ENCODE results near the gene IL11. TPM values are rescaled to one million over a fixed set of nuclear protein-coding genes. Genes with fewer than 3 reads are reported as not detected.
"Not testable (repeated sequence)": the region's sequence is repeated elsewhere in the genome, so short reads cannot be mapped to it uniquely, and the experiment has no call there.

The IL11 gene
- polyA plus RNA-seq, 12 donors, result 0.14 to 0.53 (median 0.30) TPM; not detected in 2

GRCh38 chr19:55336101-55336500 is 34.2 kb downstream of the IL11 start:
- DNase-seq, result no peak

- DNase-seq, result no peak
Measured at GRCh38 chr19:55333870-55334269, 36.4 kb downstream of the IL11 start.

GRCh38 chr19:55329791-55330190 is 40.5 kb downstream of the IL11 start:
- DNase-seq, result not testable (repeated sequence)

GRCh38 chr19:55328774-55329318 is 41.4 kb downstream of the IL11 start:
- not testable (repeated sequence) for DNase-seq

- DNase-seq, result no peak
Measured at GRCh38 chr19:55325172-55325571, 45.1 kb downstream of the IL11 start, which contains the start of gene TMEM150B. Gene TMEM150B (minus strand): TSS chr19:55325341. CDS start chr19:55321036, 4,305 bp downstream.

- no peak for DNase-seq
Measured at GRCh38 chr19:55324662-55325061, 45.6 kb downstream of the IL11 start.

- no peak for DNase-seq
Measured at GRCh38 chr19:55322204-55322885, 47.9 kb downstream of the IL11 start.

GRCh38 chr19:55321466-55322137 is 48.7 kb downstream of the IL11 start:
- DNase-seq, result no peak

GRCh38 chr19:55320844-55321419 is 49.3 kb downstream of the IL11 start:
- DNase-seq, result no peak

GRCh38 chr19:55319785-55320184 is 50.5 kb downstream of the IL11 start:
- DNase-seq, result no peak

- DNase-seq, result no peak
Measured at GRCh38 chr19:55316646-55317045, 53.6 kb downstream of the IL11 start.

- DNase-seq, result no peak
Measured at GRCh38 chr19:55315956-55316525, 54.2 kb downstream of the IL11 start.

GRCh38 chr19:55314396-55314795 is 55.9 kb downstream of the IL11 start:
- DNase-seq, result no peak

Other genes with a start within 250 kb of the IL11 start
- gene TNNT1, start 221.3 kb downstream of the IL11 start, polyA plus RNA-seq (ENCODE audit: insufficient read length in 12 of 12), result 100 to 1,000 TPM in 11 of 12 donors, not detected in 1; 436 to 957 (median 725) TPM
- gene TNNI3, start 212.7 kb downstream of the IL11 start, polyA plus RNA-seq (ENCODE audit: insufficient read length in 12 of 12), result 1 to 10 TPM in 10 of 12 donors, not detected in 2; 1.5 to 3.8 (median 2.3) TPM
- gene DNAAF3, start 203.8 kb downstream of the IL11 start, polyA plus RNA-seq (ENCODE audit: insufficient read length in 12 of 12), result 1 to 10 TPM in 3 of 12 donors, under 1 TPM in 7, not detected in 2; 0.45 to 1.7 (median 0.66) TPM
- 1 to 10 TPM in 1 of 12 donors, under 1 TPM in 4, not detected in 7; 0.08 to 4.0 (median 0.29) TPM for gene SYT5, start 190.2 kb downstream of the IL11 start, polyA plus RNA-seq (ENCODE audit: insufficient read length in 12 of 12)
- gene PTPRH, start 161.0 kb downstream of the IL11 start, polyA plus RNA-seq (ENCODE audit: insufficient read length in 12 of 12), result 1 to 10 TPM in 1 of 12 donors, under 1 TPM in 9, not detected in 2; 0.05 to 4.1 (median 0.22) TPM
- gene TMEM86B, start 141.7 kb downstream of the IL11 start, polyA plus RNA-seq (ENCODE audit: insufficient read length in 12 of 12), result 1 to 10 TPM in 11 of 12 donors, not detected in 1; 1.3 to 8.3 (median 2.6) TPM
- gene PPP6R1, start 111.4 kb downstream of the IL11 start, polyA plus RNA-seq (ENCODE audit: insufficient read length in 12 of 12), result 10 to 100 TPM in 11 of 12 donors, not detected in 1; 21.5 to 45.8 (median 26.3) TPM
- 10 to 100 TPM in 11 of 12 donors, not detected in 1; 13.9 to 50.2 (median 19.1) TPM for gene HSPBP1, start 90.4 kb downstream of the IL11 start, polyA plus RNA-seq (ENCODE audit: insufficient read length in 12 of 12)
- gene BRSK1, start 86.5 kb downstream of the IL11 start, polyA plus RNA-seq (ENCODE audit: insufficient read length in 12 of 12), result 10 to 100 TPM in 2 of 12 donors, 1 to 10 TPM in 9, not detected in 1; 5.9 to 24.6 (median 6.9) TPM
- gene TMEM150B, start 45.1 kb downstream of the IL11 start, polyA plus RNA-seq (ENCODE audit: insufficient read length in 12 of 12), result 1 to 10 TPM in 2 of 12 donors, under 1 TPM in 8, not detected in 2; 0.40 to 1.1 (median 0.71) TPM
- gene KMT5C, start 30.6 kb downstream of the IL11 start, polyA plus RNA-seq (ENCODE audit: insufficient read length in 12 of 12), result 10 to 100 TPM in 11 of 12 donors, not detected in 1; 11.9 to 59.4 (median 19.7) TPM
- 10 to 100 TPM in 1 of 12 donors, 1 to 10 TPM in 1, under 1 TPM in 4, not detected in 6; 0.07 to 18.3 (median 0.50) TPM for gene COX6B2, start 15.7 kb downstream of the IL11 start, polyA plus RNA-seq (ENCODE audit: insufficient read length in 12 of 12)
- gene GARIN5B, start 7.2 kb downstream of the IL11 start, polyA plus RNA-seq (ENCODE audit: insufficient read length in 12 of 12), result under 1 TPM in 1 of 12 donors, not detected in 11; 0.07 TPM
- gene TMEM190, start 6.4 kb upstream of the IL11 start, polyA plus RNA-seq (ENCODE audit: insufficient read length in 12 of 12), result under 1 TPM in 1 of 12 donors, not detected in 11; 0.58 TPM
- under 1 TPM in 3 of 12 donors, not detected in 9; 0.22 to 0.55 (median 0.35) TPM for gene TMEM238, start 13.8 kb upstream of the IL11 start, polyA plus RNA-seq (ENCODE audit: insufficient read length in 12 of 12)
- 1,000 to 10,000 TPM in 10 of 12 donors, 100 to 1,000 TPM in 1, not detected in 1; 796 to 2,808 (median 1,427) TPM for gene RPL28, start 15.5 kb upstream of the IL11 start, polyA plus RNA-seq (ENCODE audit: insufficient read length in 12 of 12)
- 100 to 1,000 TPM in 1 of 12 donors, 10 to 100 TPM in 10, not detected in 1; 19.2 to 108 (median 30.4) TPM for gene UBE2S, start 37.3 kb upstream of the IL11 start, polyA plus RNA-seq (ENCODE audit: insufficient read length in 12 of 12)
- gene SHISA7, start 72.8 kb upstream of the IL11 start, polyA plus RNA-seq (ENCODE audit: insufficient read length in 12 of 12), result 1 to 10 TPM in 1 of 12 donors, under 1 TPM in 9, not detected in 2; 0.07 to 1.1 (median 0.17) TPM
- gene ISOC2, start 91.2 kb upstream of the IL11 start, polyA plus RNA-seq (ENCODE audit: insufficient read length in 12 of 12), result 10 to 100 TPM in 11 of 12 donors, not detected in 1; 24.3 to 68.0 (median 27.9) TPM
- not detected for gene C19orf85, start 94.3 kb upstream of the IL11 start, polyA plus RNA-seq (ENCODE audit: insufficient read length in 12 of 12)
- gene ZNF628, start 106.2 kb upstream of the IL11 start, polyA plus RNA-seq (ENCODE audit: insufficient read length in 12 of 12), result 10 to 100 TPM in 1 of 12 donors, 1 to 10 TPM in 10, not detected in 1; 1.5 to 11.6 (median 2.4) TPM
- gene NAT14, start 114.7 kb upstream of the IL11 start, polyA plus RNA-seq (ENCODE audit: insufficient read length in 12 of 12), result 100 to 1,000 TPM in 1 of 12 donors, 10 to 100 TPM in 11; 15.8 to 381 (median 24.4) TPM
- 10 to 100 TPM in 11 of 12 donors, not detected in 1; 12.2 to 37.5 (median 19.3) TPM for gene SSC5D, start 118.0 kb upstream of the IL11 start, polyA plus RNA-seq (ENCODE audit: insufficient read length in 12 of 12)
- 10 to 100 TPM in 1 of 12 donors, 1 to 10 TPM in 10, not detected in 1; 1.1 to 18.7 (median 3.2) TPM for gene SBK2, start 166.7 kb upstream of the IL11 start, polyA plus RNA-seq (ENCODE audit: insufficient read length in 12 of 12)
- under 1 TPM in 3 of 12 donors, not detected in 9; 0.12 to 0.46 (median 0.18) TPM for gene SBK3, start 175.1 kb upstream of the IL11 start, polyA plus RNA-seq (ENCODE audit: insufficient read length in 12 of 12)
- 10 to 100 TPM in 7 of 12 donors, 1 to 10 TPM in 4, not detected in 1; 7.3 to 26.0 (median 10.5) TPM for gene ZNF579, start 210.4 kb upstream of the IL11 start, polyA plus RNA-seq (ENCODE audit: insufficient read length in 12 of 12)
- gene FIZ1, start 229.1 kb upstream of the IL11 start, polyA plus RNA-seq (ENCODE audit: insufficient read length in 12 of 12), result 10 to 100 TPM in 9 of 12 donors, 1 to 10 TPM in 2, not detected in 1; 9.2 to 16.3 (median 11.0) TPM
- gene ZNF524, start 229.8 kb upstream of the IL11 start, polyA plus RNA-seq (ENCODE audit: insufficient read length in 12 of 12), result 10 to 100 TPM in 1 of 12 donors, 1 to 10 TPM in 9, not detected in 2; 4.2 to 11.2 (median 6.4) TPM
- 10 to 100 TPM in 1 of 12 donors, 1 to 10 TPM in 10, not detected in 1; 4.5 to 11.0 (median 5.5) TPM for gene ZNF865, start 235.2 kb upstream of the IL11 start, polyA plus RNA-seq (ENCODE audit: insufficient read length in 12 of 12)

Data from muscle of arm (tissue), 12 donors.